SU-DHL-6 (cell line): ENCODE data around the gene ENDOV.

ENCODE experiments used
- CTCF ChIP-seq: fragments of 200-600 bp; sonication (generic); IDR thresholded peaks from one replicate; pipeline ENCODE4 v1.5.1; 2017; ENCODE audit warnings: antibody characterized with exemption, mild to moderate bottlenecking, low read length, moderate library complexity; ENCODE audit not compliant: insufficient read depth, poor library complexity, severe bottlenecking
- EZH2phosphoT487 ChIP-seq: fragments of 200-600 bp; sonication (generic), shearing (Covaris generic); conservative IDR thresholded peaks from 2 replicates; pipeline ENCODE4 v1.6.1; 2018; ENCODE audit warnings: mild to moderate bottlenecking, antibody characterized with exemption, low read length, moderate library complexity, mixed read lengths

- TF ChIP-seq CTCF, result no peak
- no peak for TF ChIP-seq EZH2phosphoT487
Observed at GRCh38 chr17:80472996-80473395, 58.0 kb downstream of the ENDOV start.
